Naive thymus-derived CD8-positive, alpha-beta T cell (primary cell): ENCODE results near the gene ARG2. TPM values are rescaled to one million over a fixed set of nuclear protein-coding genes. Genes with fewer than 3 reads are reported as not detected.
"Not testable (repeated sequence)": the region's sequence is repeated elsewhere in the genome, so short reads cannot be mapped to it uniquely, and the experiment has no call there.

ENCODE experiments used
- ATAC-seq, 2 donors: fragments of 150-1000 bp; cut with Tn5 transposase in 1 of 2; sonication (Bioruptor Pico), chemical (Tn5 transposase) in 1 of 2; 1 replicate in 1 of 2; 2 replicates in 1 of 2; pipeline ENCODE4 v1.10.0; 2021; ENCODE audit warnings: mild to moderate bottlenecking in 2 of 2, moderate library complexity in 2 of 2
- POLR2A ChIA-PET: fragments of 350-600 bp; sonication (Branson Sonifier 250); formaldehyde crosslinking; loops from one replicate; lab custom pipeline; 2021; ENCODE audit warnings: antibody characterized with exemption; lab: Charles Lee
- DNase-seq, 10 donors: peaks; one replicate each; pipeline versions ENCODE4 v3.0.0 to v3.0.0-alpha.2; 2020 to 2022
- H3K27ac Mint-ChIP-seq, 10 donors: one replicate each; pipeline ENCODE4 v1.8.0; 2020 to 2022; ENCODE audit warnings: mild to moderate bottlenecking in 10 of 10, mixed read lengths in 10 of 10, moderate library complexity in 4 of 10, inconsistent platforms in 1 of 10
- H3K27me3 Mint-ChIP-seq, 5 donors: one replicate each; pipeline ENCODE4 v1.8.0; 2021 to 2022; ENCODE audit warnings: mixed read lengths in 5 of 5
- H3K36me3 Mint-ChIP-seq, 3 donors: one replicate each; pipeline ENCODE4 v1.8.0; 2020 to 2022; ENCODE audit warnings: mixed read lengths in 3 of 3, mild to moderate bottlenecking in 2 of 3, inconsistent platforms in 1 of 3
- H3K4me1 Mint-ChIP-seq, 4 donors: one replicate each; pipeline ENCODE4 v1.8.0; 2021 to 2022; ENCODE audit warnings: mixed read lengths in 4 of 4
- H3K4me3 Mint-ChIP-seq, 10 donors: one replicate each; pipeline ENCODE4 v1.8.0; 2020 to 2022; ENCODE audit warnings: mild to moderate bottlenecking in 10 of 10, mixed read lengths in 10 of 10, moderate library complexity in 6 of 10, inconsistent platforms in 1 of 10
- H3K9me3 Mint-ChIP-seq, 9 donors: one replicate each; pipeline ENCODE4 v1.8.0; 2020 to 2022; ENCODE audit warnings: mixed read lengths in 9 of 9, mild to moderate bottlenecking in 3 of 9, inconsistent platforms in 1 of 9, moderate library complexity in 1 of 9
- polyA plus RNA-seq, 3 donors: library from polyadenylated mRNA; unstranded; fragments of 300-500 nt; fragmentation: Illumina TruSeq; gene quantifications; one replicate each; pipeline ENCODE4 v1.2.3, GENCODE V29; 2021
- total RNA-seq, 8 experiments: library from RNA in 2 of 8; stranded (reverse) in 2 of 8; gene quantifications; one replicate each; pipeline ENCODE4 v1.2.3 and lab custom pipeline; 2021 to 2026

The ARG2 gene
- total and polyA plus RNA-seq, 5 experiments from 2014 or later: 0.32 to 1.1 (median 0.83) TPM; not detected in 1

- H3K4me1 Mint-ChIP-seq: peaks cover 20 to 53% (median 42%) of the 10 kb centered on the region in 4 donors
- H3K4me3 Mint-ChIP-seq: no peak overlapping the region
- no peaks in the 10 kb centered on the region for H3K27me3 Mint-ChIP-seq
- POLR2A ChIA-PET: interaction anchor here (0.7 kb wide), 1 partner anchor 61 kb away, joined by 3 read pairs; no protein-coding TSS in a partner anchor
- DNase-seq: no peak
- H3K9me3 Mint-ChIP-seq: no peaks in the 10 kb centered on the region
- no peak for ATAC-seq
- peaks cover 0 to 41% (median 2%) of the 10 kb centered on the region in 3 donors for H3K36me3 Mint-ChIP-seq
- no peak overlapping the region for H3K27ac Mint-ChIP-seq
Observed at GRCh38 chr14:67595392-67595791, 24.3 kb upstream of the ARG2 start.

- Mint-ChIP-seq H3K4me3 (peak within 1 kb of the TSS; percentile 88 to 99 (median 97)), H3K36me3 (peaks cover 0 to 5% (median 0%) of the 10 kb centered on the region in 3 donors), H3K4me1 (peaks cover 24 to 62% (median 47%) of the 10 kb centered on the region in 4 donors), H3K27ac (peak within 1 kb of the TSS; percentile 91 to 99 (median 98)), H3K27me3 (no peaks in the 10 kb centered on the region), H3K9me3 (no peaks in the 10 kb centered on the region)
- ATAC-seq (peak; percentile 94 to 96), DNase-seq (peak; percentile 92 to 96 (median 94))
- POLR2A ChIA-PET: interaction anchor here (0.8 to 3.6 kb wide), 16 partner anchors 11 to 1798 kb away, joined by 3 to 27 read pairs (median 4); partner anchors contain the start of genes ARG2, ATP6V1D, EIF2S1 and ERH
Observed at GRCh38 chr14:67599698-67600561, 19.8 kb upstream of the ARG2 start, which contains the start of gene PIGH. Gene PIGH, minus strand, starts transcription at chr14:67600268. Its CDS starts 65 bp downstream, at chr14:67600203.

GRCh38 chr14:67600562-67600974 lies 19.2 kb upstream of the ARG2 start:
- DNase-seq, H3K36me3 Mint-ChIP-seq, ATAC-seq, H3K9me3 Mint-ChIP-seq, H3K27me3 Mint-ChIP-seq: not testable (repeated sequence)
- peaks cover 21 to 59% (median 43%) of the 10 kb centered on the region in 4 donors for H3K4me1 Mint-ChIP-seq
- POLR2A ChIA-PET: interaction anchor here (1.0 to 3.6 kb wide), 14 partner anchors 10 to 1798 kb away, joined by 3 to 27 read pairs (median 4); partner anchors contain the start of genes ARG2, ATP6V1D, EIF2S1 and ERH
- H3K27ac Mint-ChIP-seq: peak overlapping the region; percentile 89 to 99 (median 98)
- H3K4me3 Mint-ChIP-seq: peak overlapping the region; percentile 88 to 99 (median 97)

DNA sequence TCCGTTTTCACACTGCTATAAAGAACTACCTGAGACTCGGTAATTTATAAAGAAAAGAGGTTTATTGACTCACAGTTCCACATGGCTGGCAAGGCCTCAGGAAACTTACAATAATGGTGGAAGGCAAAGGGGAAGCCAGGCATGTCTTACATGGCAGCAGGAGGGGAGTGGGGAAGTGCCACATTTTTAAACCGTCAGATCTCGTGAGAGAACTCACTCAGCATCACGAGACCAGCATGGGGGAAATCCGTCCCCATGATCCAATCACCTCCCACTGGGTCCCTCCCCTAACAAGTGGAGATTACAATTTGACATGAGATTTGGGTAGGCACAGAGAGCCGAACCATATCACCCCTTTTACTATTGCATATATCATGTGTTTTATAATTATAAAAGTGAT lies 17.6 kb upstream of the ARG2 start:
- Mint-ChIP-seq H3K9me3 (no peaks in the 10 kb centered on the region), H3K36me3 (no peaks in the 10 kb centered on the region), H3K27me3 (peaks cover 0 to 4% (median 0%) of the 10 kb centered on the region in 5 donors), H3K4me1 (peaks cover 20 to 46% (median 31%) of the 10 kb centered on the region in 4 donors), H3K4me3 (peak overlapping the region in 1 of 10 donors; percentile 36), H3K27ac (peak overlapping the region in 3 of 10 donors; percentile 71 to 98 (median 94))
- DNase-seq (no peak), ATAC-seq (no peak)
- POLR2A ChIA-PET: interaction anchor here (3.6 kb wide), 1 partner anchor 17 kb away, joined by 27 read pairs; the partner anchor contains the start of gene ARG2

GRCh38 chr14:67602995-67603545 lies 16.6 kb upstream of the ARG2 start:
- DNase-seq (no peak), ATAC-seq (no peak)
- peaks cover 0 to 4% (median 0%) of the 10 kb centered on the region in 5 donors for H3K27me3 Mint-ChIP-seq
- peak overlapping the region in 3 of 10 donors; percentile 49 to 68 (median 50) for H3K27ac Mint-ChIP-seq
- H3K36me3 Mint-ChIP-seq: no peaks in the 10 kb centered on the region
- peaks cover 16 to 37% (median 23%) of the 10 kb centered on the region in 4 donors for H3K4me1 Mint-ChIP-seq
- H3K9me3 Mint-ChIP-seq: no peaks in the 10 kb centered on the region
- POLR2A ChIA-PET: no interaction called here
- H3K4me3 Mint-ChIP-seq: peak overlapping the region in 1 of 10 donors; percentile 40

- Mint-ChIP-seq H3K4me3 (no peak overlapping the region), H3K4me1 (peaks cover 0 to 6% (median 0%) of the 10 kb centered on the region in 4 donors), H3K27me3 (peaks cover 0 to 7% (median 4%) of the 10 kb centered on the region in 5 donors), H3K27ac (peak overlapping the region in 1 of 10 donors; percentile 53), H3K9me3 (no peaks in the 10 kb centered on the region), H3K36me3 (no peaks in the 10 kb centered on the region)
- DNase-seq: no peak
- no peak for ATAC-seq
- POLR2A ChIA-PET: no interaction called here
Observed at GRCh38 chr14:67607646-67608045, 12.1 kb upstream of the ARG2 start.

DNA sequence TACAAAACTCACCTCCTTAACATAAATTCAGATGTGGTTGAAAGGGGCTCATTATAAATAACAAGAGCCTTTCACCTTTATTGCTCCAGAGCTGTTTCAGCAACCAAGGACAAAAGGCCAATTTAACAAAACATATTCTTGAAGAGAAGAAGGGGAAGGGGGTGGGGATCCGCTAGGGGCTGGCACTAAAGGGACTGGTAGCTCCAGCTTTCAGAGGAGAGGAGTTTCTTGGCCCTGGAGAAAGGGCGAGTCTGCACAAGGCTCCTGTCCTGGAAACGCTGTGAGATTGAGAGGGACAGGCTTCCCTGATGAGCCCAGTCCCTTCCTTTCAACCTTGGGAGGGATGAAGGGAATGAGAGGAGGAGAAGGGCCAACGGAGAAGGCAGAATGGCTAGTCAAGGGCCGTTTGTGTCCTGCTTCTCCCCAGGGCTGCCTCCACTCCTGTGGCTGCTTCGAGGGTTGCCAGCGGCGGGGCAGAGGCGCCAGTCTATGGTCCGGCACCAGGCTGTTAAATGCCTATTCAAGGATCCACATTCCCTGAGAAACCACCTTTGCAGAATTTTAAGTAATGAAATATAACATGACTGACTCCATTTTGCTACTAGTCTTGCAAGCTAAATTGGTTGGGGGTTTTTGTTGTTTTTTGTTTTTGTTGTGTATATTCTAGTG lies 9.9 kb upstream of the ARG2 start:
- ATAC-seq (no peak), DNase-seq (no peak)
- POLR2A ChIA-PET: no interaction called here
- Mint-ChIP-seq H3K4me3 (no peak overlapping the region), H3K36me3 (no peaks in the 10 kb centered on the region), H3K27ac (no peak overlapping the region), H3K9me3 (no peaks in the 10 kb centered on the region), H3K4me1 (no peaks in the 10 kb centered on the region), H3K27me3 (peaks cover 0 to 7% (median 4%) of the 10 kb centered on the region in 5 donors)

- no peaks in the 10 kb centered on the region for H3K9me3 Mint-ChIP-seq
- H3K36me3 Mint-ChIP-seq: no peaks in the 10 kb centered on the region
- POLR2A ChIA-PET: interaction anchor here (1.2 kb wide), 1 partner anchor 10 kb away, joined by 3 read pairs; the partner anchor contains the start of gene PIGH
- no peaks in the 10 kb centered on the region for H3K4me1 Mint-ChIP-seq
- H3K4me3 Mint-ChIP-seq: no peak overlapping the region
- no peak overlapping the region for H3K27ac Mint-ChIP-seq
- peaks cover 0 to 7% (median 4%) of the 10 kb centered on the region in 5 donors for H3K27me3 Mint-ChIP-seq
- ATAC-seq: no peak
- no peak for DNase-seq
Observed at GRCh38 chr14:67610491-67610890, 9.2 kb upstream of the ARG2 start.

GRCh38 chr14:67618617-67619063 lies 1.1 kb upstream of the ARG2 start:
- ATAC-seq (peak; percentile 50 to 57), DNase-seq (peak in 9 of 10 donors; percentile 7 to 82 (median 66))
- peak overlapping the region; percentile 20 to 99 (median 96) for H3K27ac Mint-ChIP-seq
- POLR2A ChIA-PET: interaction anchor here (0.6 to 3.1 kb wide), 6 partner anchors 19 to 86 kb away, joined by 3 to 27 read pairs (median 4); partner anchors contain the start of genes PIGH and RDH11
- H3K36me3 Mint-ChIP-seq: no peaks in the 10 kb centered on the region
- peaks cover 0 to 3% (median 1%) of the 10 kb centered on the region in 5 donors for H3K27me3 Mint-ChIP-seq
- H3K4me1 Mint-ChIP-seq: peaks cover 7 to 37% (median 30%) of the 10 kb centered on the region in 4 donors
- H3K9me3 Mint-ChIP-seq: no peaks in the 10 kb centered on the region
- peak overlapping the region; percentile 75 to 95 (median 90) for H3K4me3 Mint-ChIP-seq

DNA sequence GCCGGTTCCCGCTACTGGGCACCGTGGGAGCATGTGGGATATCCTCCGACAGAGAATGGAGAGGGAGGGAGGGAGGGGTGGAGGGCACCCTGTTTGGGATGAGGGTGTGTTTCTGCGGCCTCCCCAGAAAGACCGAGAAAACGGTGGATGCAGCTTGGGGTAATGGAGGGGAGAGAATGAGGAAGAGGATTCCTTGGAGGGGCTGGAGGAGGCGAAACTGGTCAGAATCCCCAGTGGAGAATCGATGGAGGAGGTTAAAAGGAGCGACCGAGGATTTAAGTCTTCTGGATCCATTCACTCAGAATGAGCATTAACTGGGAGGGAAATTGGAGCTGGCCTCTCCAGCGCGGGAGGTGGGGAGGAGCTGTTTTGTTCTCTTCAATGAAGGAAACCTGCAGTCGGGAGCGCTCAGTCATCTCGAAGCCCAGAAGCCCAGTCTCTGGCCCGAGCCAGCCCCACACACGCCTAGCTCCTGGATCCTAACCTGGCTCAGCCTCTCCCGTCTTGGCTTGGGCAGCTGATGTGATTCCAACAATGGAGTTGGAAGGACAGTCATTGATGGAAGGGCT lies 581 bp downstream of the ARG2 start:
- POLR2A ChIA-PET: interaction anchor here (2.0 to 3.1 kb wide), 2 partner anchors 20 to 53 kb away, joined by 7 to 27 read pairs; partner anchors contain the start of gene PIGH
- H3K4me1 Mint-ChIP-seq: peaks cover 7 to 37% (median 30%) of the 10 kb centered on the region in 4 donors
- peak overlapping the region in 9 of 10 donors; percentile 69 to 99 (median 88) for H3K27ac Mint-ChIP-seq
- H3K9me3 Mint-ChIP-seq: no peaks in the 10 kb centered on the region
- H3K4me3 Mint-ChIP-seq: peak overlapping the region; percentile 82 to 95 (median 91)
- ATAC-seq (no peak), DNase-seq (no peak)
- peaks cover 0 to 1% (median 0%) of the 10 kb centered on the region in 5 donors for H3K27me3 Mint-ChIP-seq
- H3K36me3 Mint-ChIP-seq: no peaks in the 10 kb centered on the region

GRCh38 chr14:67622675-67623074 lies 3.0 kb downstream of the ARG2 start:
- H3K27ac Mint-ChIP-seq: peak overlapping the region in 4 of 10 donors; percentile 14 to 57 (median 36)
- peak overlapping the region in 3 of 10 donors; percentile 31 to 41 (median 36) for H3K4me3 Mint-ChIP-seq
- POLR2A ChIA-PET: no interaction called here

More at GRCh38 chr14:67622675-67623074, 3.0 kb downstream of the ARG2 start:
- Mint-ChIP-seq H3K9me3 (no peaks in the 10 kb centered on the region), H3K36me3 (no peaks in the 10 kb centered on the region), H3K27me3 (peaks cover 0 to 1% (median 0%) of the 10 kb centered on the region in 5 donors), H3K4me1 (peaks cover 7 to 37% (median 30%) of the 10 kb centered on the region in 4 donors)
- ATAC-seq (no peak), DNase-seq (no peak)
